HepG2 (cell line): Measurements from ENCODE around the gene ARID1A. TPM values are rescaled to one million over a fixed set of nuclear protein-coding genes. Genes with fewer than 3 reads are reported as not detected.

Source experiments
- BRCA1 ChIP-seq: sonication (generic); formaldehyde crosslinking; IDR thresholded peaks from 2 replicates; pipeline ENCODE4 v1.4.0; 2020; ENCODE audit warnings: missing genetic modification reagents
- GATA4 ChIP-seq: sonication (generic); IDR thresholded peaks from 2 replicates; pipeline ENCODE4 v1.6.1; 2016; ENCODE audit warnings: antibody characterized with exemption, low read depth, borderline replicate concordance
- MED1 ChIP-seq: sonication (generic); formaldehyde crosslinking; IDR thresholded peaks from 2 replicates; pipeline ENCODE4 v1.4.0; 2020; ENCODE audit warnings: missing genetic modification reagents
- MZF1 ChIP-seq: sonication (generic); formaldehyde crosslinking; IDR thresholded peaks from 2 replicates; pipeline ENCODE4 v1.8.1; 2023; ENCODE audit warnings: mild to moderate bottlenecking, missing genetic modification reagents, borderline replicate concordance
- NCOA5 ChIP-seq: sonication (generic); formaldehyde crosslinking; IDR thresholded peaks from 2 replicates; pipeline ENCODE4 v1.4.0; 2020; ENCODE audit warnings: missing genetic modification reagents
- NFKBIZ ChIP-seq: IDR thresholded peaks from 2 replicates; pipeline ENCODE4 v1.6.1; 2018; ENCODE audit warnings: missing genetic modification reagents, missing compliant biosample characterization
- NPAS2 ChIP-seq: sonication (generic); formaldehyde crosslinking; IDR thresholded peaks from 2 replicates; pipeline ENCODE4 v1.8.0; 2022; ENCODE audit warnings: mild to moderate bottlenecking, missing genetic modification reagents, borderline replicate concordance
- RORA ChIP-seq: sonication (generic); formaldehyde crosslinking; IDR thresholded peaks from 2 replicates; pipeline ENCODE4 v1.5.0; 2020; ENCODE audit warnings: mild to moderate bottlenecking, missing genetic modification reagents, moderate library complexity
- SMAD3 ChIP-seq: sonication (generic); formaldehyde crosslinking; IDR thresholded peaks from 2 replicates; pipeline ENCODE4 v1.4.0; 2020; ENCODE audit warnings: missing genetic modification reagents
- SUZ12 ChIP-seq: fragments of 150-350 bp; IDR thresholded peaks from 2 replicates; pipeline ENCODE4 v1.6.1; 2014; ENCODE audit warnings: low read depth, low read length
- TOE1 ChIP-seq: sonication (generic); formaldehyde crosslinking; IDR thresholded peaks from 2 replicates; pipeline ENCODE4 v1.4.0; 2020; ENCODE audit warnings: mild to moderate bottlenecking, missing genetic modification reagents
- U2AF2 ChIP-seq: fragments of 200-400 bp; formaldehyde crosslinking; IDR thresholded peaks from 2 replicates; pipeline ENCODE4 v1.6.1; 2017; ENCODE audit warnings: low read depth, mild to moderate bottlenecking, low read length
- ZBTB20 ChIP-seq: sonication (generic); formaldehyde crosslinking; IDR thresholded peaks from 2 replicates; pipeline ENCODE4 v1.8.1; 2023; ENCODE audit warnings: missing genetic modification reagents, low read depth, mild to moderate bottlenecking, borderline replicate concordance
- ZFP41 ChIP-seq: sonication (generic); formaldehyde crosslinking; IDR thresholded peaks from 2 replicates; pipeline ENCODE4 v1.4.0; 2020; ENCODE audit warnings: mild to moderate bottlenecking, missing genetic modification reagents, borderline replicate concordance
- ZNF232 ChIP-seq: sonication (generic); formaldehyde crosslinking; IDR thresholded peaks from 2 replicates; pipeline ENCODE4 v1.4.0; 2020; ENCODE audit warnings: missing genetic modification reagents, borderline replicate concordance
- ZNF329 ChIP-seq: sonication (generic); formaldehyde crosslinking; IDR thresholded peaks from 2 replicates; pipeline ENCODE4 v1.9.0; 2021; ENCODE audit warnings: low read depth, mild to moderate bottlenecking, missing genetic modification reagents
- ZNF350 ChIP-seq: sonication (generic); formaldehyde crosslinking; IDR thresholded peaks from 2 replicates; pipeline ENCODE4 v1.4.0; 2020; ENCODE audit warnings: mild to moderate bottlenecking, low read depth, missing genetic modification reagents, borderline replicate concordance
- ZNF530 ChIP-seq: sonication (generic); formaldehyde crosslinking; IDR thresholded peaks from 2 replicates; pipeline ENCODE4 v1.5.0; 2020; ENCODE audit warnings: low read depth, mild to moderate bottlenecking, missing genetic modification reagents
- ZNF709 ChIP-seq: sonication (generic); formaldehyde crosslinking; IDR thresholded peaks from 2 replicates; pipeline ENCODE4 v1.5.0; 2020; ENCODE audit warnings: mild to moderate bottlenecking, missing genetic modification reagents
- ZNF766 ChIP-seq: sonication (generic); formaldehyde crosslinking; IDR thresholded peaks from 2 replicates; pipeline ENCODE4 v1.5.0; 2020; ENCODE audit warnings: missing genetic modification reagents, borderline replicate concordance
- ZSCAN9 ChIP-seq: IDR thresholded peaks from 2 replicates; pipeline ENCODE4 v1.6.1; 2016; ENCODE audit warnings: borderline replicate concordance
- polyA plus RNA-seq, 8 experiments: library from polyadenylated mRNA; depleted of rRNA in 3 of 8; stranded (reverse) in 7 of 8; unstranded in 1 of 8; fragments of >200 nt; fragmentation: Illumina TruSeq in 4 of 8; extraction: Trizol in 4 of 8; gene quantifications; 2 replicates each; pipeline versions ENCODE4 v1.2.1 to v1.2.3, GENCODE V29; 2011 to 2016; ENCODE audit warnings: low read depth in 4 of 8, missing spikeins in 1 of 8, mixed read lengths in 1 of 8; ENCODE audit not compliant: insufficient read depth in 1 of 8
- total RNA-seq, 5 experiments: library from RNA; depleted of rRNA; stranded (reverse); fragments of >200 nt; fragmentation: Illumina TruSeq; extraction: Trizol; gene quantifications; 2 replicates each; pipeline ENCODE4 v1.2.3, GENCODE V29; 2016; ENCODE audit warnings: low read depth in 1 of 5
- TF ChIP-seq, protein P1 (sequence below): sonication (generic); formaldehyde crosslinking; IDR thresholded peaks from 2 replicates; pipeline ENCODE4 v1.5.0; 2020; ENCODE audit warnings: missing genetic modification reagents
- TF ChIP-seq, protein P2 (sequence below): IDR thresholded peaks from 2 replicates; pipeline ENCODE4 v1.6.1; 2018; ENCODE audit warnings: missing genetic modification reagents, mild to moderate bottlenecking, missing compliant biosample characterization
- TF ChIP-seq, protein P3 (sequence below): conservative IDR thresholded peaks from 2 replicates; pipeline ENCODE4 v1.6.1; 2018; ENCODE audit warnings: missing genetic modification reagents

Gene ARID1A
- total and polyA plus RNA-seq, 2 of the 13 experiments (the other 11 are each of a cell fraction or from before 2014, with no cell fraction given) = 11.9 to 15.9 TPM

DNA sequence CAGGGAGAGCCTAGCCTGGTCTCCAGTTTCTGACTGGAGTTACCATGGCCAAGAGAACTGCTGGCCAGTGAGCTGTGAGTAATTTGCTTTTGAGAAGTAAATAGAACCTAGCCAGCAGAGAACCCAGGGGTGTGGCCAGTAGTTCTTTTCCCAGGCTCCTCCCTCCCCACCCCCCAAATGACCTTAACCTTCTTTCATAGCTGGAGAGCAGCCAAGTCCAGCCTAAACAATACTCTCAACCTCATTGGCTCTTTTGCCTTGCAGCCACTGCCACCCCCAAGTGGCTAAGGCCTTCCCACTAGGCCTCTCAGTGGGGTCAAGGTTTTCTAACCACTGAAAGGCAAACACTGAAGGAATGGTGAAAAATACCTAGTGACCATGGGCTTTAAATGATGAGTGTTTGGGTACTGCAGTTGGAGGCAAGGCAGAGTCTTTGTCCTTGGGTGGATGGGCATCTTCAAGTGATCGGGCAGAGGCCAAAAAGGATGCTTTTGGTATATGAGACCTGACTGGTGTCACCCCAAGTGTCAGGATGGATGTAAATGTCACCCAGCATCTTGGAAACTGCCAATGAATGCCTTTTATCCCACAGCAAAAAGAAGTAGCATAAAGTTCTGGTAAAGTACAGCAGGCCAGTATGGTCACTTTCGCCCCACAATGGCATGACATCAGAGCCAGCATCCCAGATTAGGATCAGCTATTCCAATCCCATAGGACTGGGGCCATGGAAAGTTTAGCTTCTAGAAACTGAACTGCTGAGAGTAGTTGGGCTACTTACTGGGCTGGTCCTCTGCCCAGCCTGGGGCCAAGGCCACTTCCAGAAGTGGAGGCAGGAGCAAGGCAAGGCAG, 88.4 kb downstream of the ARID1A start (continued):
- TF ChIP-seq, protein P1, sequence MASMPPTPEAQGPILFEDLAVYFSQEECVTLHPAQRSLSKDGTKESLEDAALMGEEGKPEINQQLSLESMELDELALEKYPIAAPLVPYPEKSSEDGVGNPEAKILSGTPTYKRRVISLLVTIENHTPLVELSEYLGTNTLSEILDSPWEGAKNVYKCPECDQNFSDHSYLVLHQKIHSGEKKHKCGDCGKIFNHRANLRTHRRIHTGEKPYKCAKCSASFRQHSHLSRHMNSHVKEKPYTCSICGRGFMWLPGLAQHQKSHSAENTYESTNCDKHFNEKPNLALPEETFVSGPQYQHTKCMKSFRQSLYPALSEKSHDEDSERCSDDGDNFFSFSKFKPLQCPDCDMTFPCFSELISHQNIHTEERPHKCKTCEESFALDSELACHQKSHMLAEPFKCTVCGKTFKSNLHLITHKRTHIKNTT = no peak
- TF ChIP-seq RORA = 0 out of 2 replicates have a peak, but pooled peaks have one; percentile 54
- no peak for TF ChIP-seq ZBTB20 (CRISPR knock-in tag)
- TF ChIP-seq MZF1 (CRISPR knock-in tag) = no peak
- no peak for TF ChIP-seq GATA4
- TF ChIP-seq ZNF530 (CRISPR knock-in tag) = no peak
- TF ChIP-seq ZNF350 (CRISPR knock-in tag) = peak; percentile 96
- TF ChIP-seq ZFP41 (CRISPR knock-in tag) = no peak
- TF ChIP-seq ZNF766 (CRISPR knock-in tag) = no peak
- TF ChIP-seq ZSCAN9 (CRISPR knock-in tag) = peak; percentile 21; the same call in 1 of the 2 replicates
- TF ChIP-seq NFKBIZ = no peak
- no peak for TF ChIP-seq ZNF232 (CRISPR knock-in tag)
- TF ChIP-seq, protein P2, sequence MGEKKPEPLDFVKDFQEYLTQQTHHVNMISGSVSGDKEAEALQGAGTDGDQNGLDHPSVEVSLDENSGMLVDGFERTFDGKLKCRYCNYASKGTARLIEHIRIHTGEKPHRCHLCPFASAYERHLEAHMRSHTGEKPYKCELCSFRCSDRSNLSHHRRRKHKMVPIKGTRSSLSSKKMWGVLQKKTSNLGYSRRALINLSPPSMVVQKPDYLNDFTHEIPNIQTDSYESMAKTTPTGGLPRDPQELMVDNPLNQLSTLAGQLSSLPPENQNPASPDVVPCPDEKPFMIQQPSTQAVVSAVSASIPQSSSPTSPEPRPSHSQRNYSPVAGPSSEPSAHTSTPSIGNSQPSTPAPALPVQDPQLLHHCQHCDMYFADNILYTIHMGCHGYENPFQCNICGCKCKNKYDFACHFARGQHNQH = peak; percentile 75; the same call in 1 of the 2 replicates
- peak; percentile 89 for TF ChIP-seq MED1 (CRISPR knock-in tag)
- TF ChIP-seq, protein P3, sequence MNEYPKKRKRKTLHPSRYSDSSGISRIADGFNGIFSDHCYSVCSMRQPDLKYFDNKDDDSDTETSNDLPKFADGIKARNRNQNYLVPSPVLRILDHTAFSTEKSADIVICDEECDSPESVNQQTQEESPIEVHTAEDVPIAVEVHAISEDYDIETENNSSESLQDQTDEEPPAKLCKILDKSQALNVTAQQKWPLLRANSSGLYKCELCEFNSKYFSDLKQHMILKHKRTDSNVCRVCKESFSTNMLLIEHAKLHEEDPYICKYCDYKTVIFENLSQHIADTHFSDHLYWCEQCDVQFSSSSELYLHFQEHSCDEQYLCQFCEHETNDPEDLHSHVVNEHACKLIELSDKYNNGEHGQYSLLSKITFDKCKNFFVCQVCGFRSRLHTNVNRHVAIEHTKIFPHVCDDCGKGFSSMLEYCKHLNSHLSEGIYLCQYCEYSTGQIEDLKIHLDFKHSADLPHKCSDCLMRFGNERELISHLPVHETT (CRISPR knock-in tag) = no peak
- TF ChIP-seq U2AF2 = no peak
- no peak for TF ChIP-seq BRCA1 (CRISPR knock-in tag)
- no peak for TF ChIP-seq NCOA5 (CRISPR knock-in tag)
- TF ChIP-seq ZNF329 (CRISPR knock-in tag) = no peak
- TF ChIP-seq SUZ12 = no peak
- no peak for TF ChIP-seq ZNF709 (CRISPR knock-in tag)
- TF ChIP-seq NPAS2 = no peak
- no peak for TF ChIP-seq TOE1
- TF ChIP-seq SMAD3 (CRISPR knock-in tag) = no peak
